ENCODE results near the gene HOXB1. TPM values are rescaled to one million over a fixed set of nuclear protein-coding genes. Genes with fewer than 3 reads are reported as not detected.

HOXB1 gene
- total and polyA plus RNA-seq, 2 experiments from 2014 or later, result not detected

DNA sequence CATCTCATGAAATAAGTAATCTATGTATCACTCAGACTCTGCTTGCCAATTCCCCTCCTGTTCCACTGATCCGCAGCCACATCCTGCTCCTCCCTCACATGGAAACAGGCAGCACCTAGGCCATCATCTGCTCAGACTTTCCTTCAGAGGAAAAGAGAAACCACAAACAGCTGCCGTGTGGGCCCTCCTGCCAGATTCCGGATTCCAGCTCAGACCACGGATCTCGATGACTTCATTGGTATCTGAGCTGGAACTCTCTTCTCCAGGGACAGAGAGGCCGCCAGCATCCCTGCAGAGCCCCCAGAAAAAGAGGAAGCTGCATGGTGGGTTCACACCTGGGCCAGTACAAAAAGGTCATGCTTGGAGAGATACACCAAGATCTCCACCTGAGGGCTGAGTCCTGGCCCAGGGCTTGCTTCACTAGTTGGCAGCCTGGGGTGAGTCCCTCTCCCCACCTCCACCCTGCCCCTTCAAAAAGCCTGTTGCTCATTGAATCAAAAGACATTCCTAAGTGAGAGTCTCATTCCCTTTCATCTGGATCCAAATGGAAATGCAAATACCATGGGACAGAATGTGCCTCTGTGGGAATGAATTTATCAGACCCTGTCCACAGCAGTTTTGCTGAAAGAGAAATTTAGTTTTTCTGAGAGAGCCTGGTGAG, 47.2 kb downstream of the HOXB1 start:
- H3F3A ChIP-seq (replicated peaks; ENCODE audit: low read depth), result no peaks in the 10 kb centered on the region
- ATAC-seq, result peak; percentile 80
- Mint-ChIP-seq H3K27me3 (ENCODE audit: insufficient read depth, low read depth, poor library complexity) (peaks cover 10% of the 10 kb centered on the region), H3K27ac (no peak overlapping the region), H3K36me3 (ENCODE audit: low read depth) (no peaks in the 10 kb centered on the region), H3K9me3 (no peaks in the 10 kb centered on the region; the same call in 2 of the 3 replicates), H3K4me3 (no peak overlapping the region), H3K4me1 (peaks cover 1% of the 10 kb centered on the region; the same call in 1 of the 3 replicates)
- no peak overlapping the region; the same call in 1 of the 2 replicates for H2AFZ ChIP-seq
- H3K4me2 ChIP-seq, result no peak overlapping the region
- no peaks in the 10 kb centered on the region for H4K20me1 ChIP-seq (replicated peaks; ENCODE audit: insufficient read depth)
- no peak for TF ChIP-seq EZH2 (IDR thresholded peaks at IDR 0.05; ENCODE audit: low read depth, unreplicated experiment)
- no peak for TF ChIP-seq ZNF462 (CRISPR knock-in tag; IDR thresholded peaks at IDR 0.05)
- TF ChIP-seq, protein P1, sequence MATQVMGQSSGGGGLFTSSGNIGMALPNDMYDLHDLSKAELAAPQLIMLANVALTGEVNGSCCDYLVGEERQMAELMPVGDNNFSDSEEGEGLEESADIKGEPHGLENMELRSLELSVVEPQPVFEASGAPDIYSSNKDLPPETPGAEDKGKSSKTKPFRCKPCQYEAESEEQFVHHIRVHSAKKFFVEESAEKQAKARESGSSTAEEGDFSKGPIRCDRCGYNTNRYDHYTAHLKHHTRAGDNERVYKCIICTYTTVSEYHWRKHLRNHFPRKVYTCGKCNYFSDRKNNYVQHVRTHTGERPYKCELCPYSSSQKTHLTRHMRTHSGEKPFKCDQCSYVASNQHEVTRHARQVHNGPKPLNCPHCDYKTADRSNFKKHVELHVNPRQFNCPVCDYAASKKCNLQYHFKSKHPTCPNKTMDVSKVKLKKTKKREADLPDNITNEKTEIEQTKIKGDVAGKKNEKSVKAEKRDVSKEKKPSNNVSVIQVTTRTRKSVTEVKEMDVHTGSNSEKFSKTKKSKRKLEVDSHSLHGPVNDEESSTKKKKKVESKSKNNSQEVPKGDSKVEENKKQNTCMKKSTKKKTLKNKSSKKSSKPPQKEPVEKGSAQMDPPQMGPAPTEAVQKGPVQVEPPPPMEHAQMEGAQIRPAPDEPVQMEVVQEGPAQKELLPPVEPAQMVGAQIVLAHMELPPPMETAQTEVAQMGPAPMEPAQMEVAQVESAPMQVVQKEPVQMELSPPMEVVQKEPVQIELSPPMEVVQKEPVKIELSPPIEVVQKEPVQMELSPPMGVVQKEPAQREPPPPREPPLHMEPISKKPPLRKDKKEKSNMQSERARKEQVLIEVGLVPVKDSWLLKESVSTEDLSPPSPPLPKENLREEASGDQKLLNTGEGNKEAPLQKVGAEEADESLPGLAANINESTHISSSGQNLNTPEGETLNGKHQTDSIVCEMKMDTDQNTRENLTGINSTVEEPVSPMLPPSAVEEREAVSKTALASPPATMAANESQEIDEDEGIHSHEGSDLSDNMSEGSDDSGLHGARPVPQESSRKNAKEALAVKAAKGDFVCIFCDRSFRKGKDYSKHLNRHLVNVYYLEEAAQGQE (IDR thresholded peaks at IDR 0.05; ENCODE audit: unreplicated experiment), result no peak
- no peak for TF ChIP-seq ETS1 (IDR thresholded peaks at IDR 0.05)
- no peak for TF ChIP-seq CTCF (conservative IDR thresholded peaks at IDR 0.05; ENCODE audit: low read depth in 2 of 2)
- TF ChIP-seq EZH2phosphoT487 (IDR thresholded peaks at IDR 0.05; ENCODE audit: unreplicated experiment), result no peak
- TF ChIP-seq STAT1 (IDR thresholded peaks at IDR 0.05; ENCODE audit: unreplicated experiment), result no peak
- no peak for TF ChIP-seq NANOG (IDR thresholded peaks at IDR 0.05; ENCODE audit: borderline replicate concordance)
- TF ChIP-seq POLR2AphosphoS5 (IDR thresholded peaks at IDR 0.05; ENCODE audit: low read depth), result no peak
- TF ChIP-seq JUNB (IDR thresholded peaks at IDR 0.05; ENCODE audit: unreplicated experiment), result no peak
- no peak for TF ChIP-seq ZNF331 (CRISPR knock-in tag; IDR thresholded peaks at IDR 0.05; ENCODE audit: low read depth)
- no peaks in the 10 kb centered on the region for H3K4me1 ChIP-seq (ENCODE audit: insufficient read depth)
- no peaks in the 10 kb centered on the region for H3K9me2 ChIP-seq (ENCODE audit: insufficient read depth)
- no peak overlapping the region for H3K4me3 ChIP-seq
- H3K79me2 ChIP-seq (replicated peaks; ENCODE audit: insufficient read depth), result no peaks in the 10 kb centered on the region
- DNase-seq (ENCODE audit: low spot score), result peak; percentile 26
- peaks cover 5% of the 10 kb centered on the region; the same call in 1 of the 2 replicates for H3K27me3 ChIP-seq (ENCODE audit: insufficient read depth)
- no peaks in the 10 kb centered on the region for H3K36me3 ChIP-seq (ENCODE audit: insufficient read depth)
- no peak overlapping the region for H3K27ac ChIP-seq (ENCODE audit: low read depth)

Measured in GM23338 (cell line).